HG03520 (cell line): ENCODE results near the gene TBC1D23.
"Not testable (repeated sequence)": the region's sequence is repeated elsewhere in the genome, so short reads cannot be mapped to it uniquely, and the experiment has no call there.

Experiments
- ATAC-seq: cut with Tn5 transposase; IDR thresholded peaks from one replicate; pipeline ENCODE4 v1.9.1; 2021; ENCODE audit warnings: mild to moderate bottlenecking, moderate library complexity; ENCODE audit not compliant: unreplicated experiment

TBC1D23 gene

GRCh38 chr3:100254168-100254777, 6.5 kb upstream of the TBC1D23 start:
- ATAC-seq, result peak; percentile 67

- no peak for ATAC-seq
These were observed 4.1 kb upstream of the TBC1D23 start for GRCh38 chr3:100256731-100257151.

- ATAC-seq, result no peak
These were observed 3.2 kb upstream of the TBC1D23 start for GRCh38 chr3:100257586-100257985.

GRCh38 chr3:100260081-100260684, 609 bp upstream of the TBC1D23 start:
- no peak for ATAC-seq

GRCh38 chr3:100261485-100261903, 702 bp downstream of the TBC1D23 start:
- ATAC-seq, result no peak

- not testable (repeated sequence) for ATAC-seq
These were observed 2.1 kb downstream of the TBC1D23 start for GRCh38 chr3:100262925-100263324.

- ATAC-seq, result no peak
These were observed 2.8 kb downstream of the TBC1D23 start for GRCh38 chr3:100263583-100263982.

- no peak for ATAC-seq
These were observed 3.5 kb downstream of the TBC1D23 start for GRCh38 chr3:100264242-100264641.

GRCh38 chr3:100265016-100265415, 4.2 kb downstream of the TBC1D23 start:
- ATAC-seq, result no peak

GRCh38 chr3:100266531-100266930, 5.7 kb downstream of the TBC1D23 start:
- ATAC-seq, result no peak

- no peak for ATAC-seq
These were observed 7.4 kb downstream of the TBC1D23 start for GRCh38 chr3:100268156-100268555.

GRCh38 chr3:100269001-100269400, 8.2 kb downstream of the TBC1D23 start:
- no peak for ATAC-seq

- ATAC-seq, result no peak
These were observed 8.8 kb downstream of the TBC1D23 start for GRCh38 chr3:100269410-100270214.

- ATAC-seq, result no peak
These were observed 9.4 kb downstream of the TBC1D23 start for GRCh38 chr3:100270215-100270583.

GRCh38 chr3:100271522-100271921, 10.7 kb downstream of the TBC1D23 start:
- no peak for ATAC-seq

GRCh38 chr3:100272797-100273611, 12.2 kb downstream of the TBC1D23 start:
- not testable (repeated sequence) for ATAC-seq

- no peak for ATAC-seq
These were observed 13.6 kb downstream of the TBC1D23 start for GRCh38 chr3:100274361-100274760.

- ATAC-seq, result no peak
These were observed 16.5 kb downstream of the TBC1D23 start for GRCh38 chr3:100277255-100277800.

- no peak for ATAC-seq
These were observed 18.1 kb downstream of the TBC1D23 start for GRCh38 chr3:100278910-100279309.

GRCh38 chr3:100288288-100288894, 27.6 kb downstream of the TBC1D23 start:
- no peak for ATAC-seq
